ENCODE measurements around the gene SLC6A3.

Gene SLC6A3

GRCh38 chr5:1421521-1422341, 23.5 kb downstream of the SLC6A3 start:
- Histone ChIP-seq H3K27ac (ENCODE audit: insufficient read depth, low read depth, low read length, poor library complexity, severe bottlenecking) (no peak overlapping the region), H3K9me3 (ENCODE audit: control insufficient read depth, low read length) (no peaks in the 10 kb centered on the region), H3K4me1 (ENCODE audit: control insufficient read depth, insufficient read depth, low read length) (no peaks in the 10 kb centered on the region), H3K27me3 (ENCODE audit: control insufficient read depth, insufficient read depth, low read length, poor library complexity, severe bottlenecking) (no peaks in the 10 kb centered on the region), H3K4me3 (ENCODE audit: insufficient read depth, low read depth, low read length) (no peak overlapping the region), H3K36me3 (ENCODE audit: control insufficient read depth, insufficient read depth, low read length) (no peaks in the 10 kb centered on the region)
- 90 to 91% methylated on average over 29 of the region's 29 CpGs for WGBS, 2 experiments

- Histone ChIP-seq H3K27ac (ENCODE audit: insufficient read depth, low read depth, low read length, poor library complexity, severe bottlenecking) (no peak overlapping the region), H3K27me3 (ENCODE audit: control insufficient read depth, insufficient read depth, low read length, poor library complexity, severe bottlenecking) (no peaks in the 10 kb centered on the region), H3K4me3 (ENCODE audit: insufficient read depth, low read depth, low read length) (no peak overlapping the region), H3K9me3 (ENCODE audit: control insufficient read depth, low read length) (no peaks in the 10 kb centered on the region), H3K4me1 (ENCODE audit: control insufficient read depth, insufficient read depth, low read length) (no peaks in the 10 kb centered on the region), H3K36me3 (ENCODE audit: control insufficient read depth, insufficient read depth, low read length) (no peaks in the 10 kb centered on the region)
- WGBS, 2 experiments = 90% methylated on average over 23 of the region's 23 CpGs
Observed at GRCh38 chr5:1420211-1421195, 24.7 kb downstream of the SLC6A3 start.

GRCh38 chr5:1419476-1420210, 25.6 kb downstream of the SLC6A3 start:
- Histone ChIP-seq H3K27ac (ENCODE audit: insufficient read depth, low read depth, low read length, poor library complexity, severe bottlenecking) (no peak overlapping the region), H3K9me3 (ENCODE audit: control insufficient read depth, low read length) (no peaks in the 10 kb centered on the region), H3K27me3 (ENCODE audit: control insufficient read depth, insufficient read depth, low read length, poor library complexity, severe bottlenecking) (no peaks in the 10 kb centered on the region), H3K4me1 (ENCODE audit: control insufficient read depth, insufficient read depth, low read length) (no peaks in the 10 kb centered on the region), H3K36me3 (ENCODE audit: control insufficient read depth, insufficient read depth, low read length) (no peaks in the 10 kb centered on the region), H3K4me3 (ENCODE audit: insufficient read depth, low read depth, low read length) (no peak overlapping the region)
- 79 to 82% methylated on average over 11 of the region's 11 CpGs for WGBS, 2 experiments

- Histone ChIP-seq H3K4me1 (ENCODE audit: control insufficient read depth, insufficient read depth, low read length) (no peaks in the 10 kb centered on the region), H3K36me3 (ENCODE audit: control insufficient read depth, insufficient read depth, low read length) (no peaks in the 10 kb centered on the region), H3K27ac (ENCODE audit: insufficient read depth, low read depth, low read length, poor library complexity, severe bottlenecking) (no peak overlapping the region), H3K4me3 (ENCODE audit: insufficient read depth, low read depth, low read length) (no peak overlapping the region), H3K9me3 (ENCODE audit: control insufficient read depth, low read length) (no peaks in the 10 kb centered on the region), H3K27me3 (ENCODE audit: control insufficient read depth, insufficient read depth, low read length, poor library complexity, severe bottlenecking) (no peaks in the 10 kb centered on the region)
Observed at GRCh38 chr5:1418921-1419280, 26.3 kb downstream of the SLC6A3 start.

- no peak overlapping the region for H3K27ac ChIP-seq (ENCODE audit: insufficient read depth, low read depth, low read length, poor library complexity, severe bottlenecking)
- H3K36me3 ChIP-seq (ENCODE audit: control insufficient read depth, insufficient read depth, low read length) = no peaks in the 10 kb centered on the region
- no peaks in the 10 kb centered on the region for H3K9me3 ChIP-seq (ENCODE audit: control insufficient read depth, low read length)
- H3K4me3 ChIP-seq (ENCODE audit: insufficient read depth, low read depth, low read length) = no peak overlapping the region
- H3K4me1 ChIP-seq (ENCODE audit: control insufficient read depth, insufficient read depth, low read length) = no peaks in the 10 kb centered on the region
- no peaks in the 10 kb centered on the region for H3K27me3 ChIP-seq (ENCODE audit: control insufficient read depth, insufficient read depth, low read length, poor library complexity, severe bottlenecking)
- 84 to 89% methylated on average over 2 of the region's 2 CpGs for WGBS, 2 experiments
Observed at GRCh38 chr5:1418238-1418920, 26.9 kb downstream of the SLC6A3 start.

GRCh38 chr5:1417586-1418225, 27.5 kb downstream of the SLC6A3 start:
- H3K4me3 ChIP-seq (ENCODE audit: insufficient read depth, low read depth, low read length) = no peak overlapping the region
- WGBS, 2 experiments = 76 to 77% methylated on average over 6 of the region's 6 CpGs
- H3K36me3 ChIP-seq (ENCODE audit: control insufficient read depth, insufficient read depth, low read length) = no peaks in the 10 kb centered on the region

GRCh38 chr5:1416856-1417469, 28.3 kb downstream of the SLC6A3 start:
- Histone ChIP-seq H3K9me3 (ENCODE audit: control insufficient read depth, low read length) (no peaks in the 10 kb centered on the region), H3K36me3 (ENCODE audit: control insufficient read depth, insufficient read depth, low read length) (no peaks in the 10 kb centered on the region), H3K27me3 (ENCODE audit: control insufficient read depth, insufficient read depth, low read length, poor library complexity, severe bottlenecking) (no peaks in the 10 kb centered on the region), H3K4me3 (ENCODE audit: insufficient read depth, low read depth, low read length) (no peak overlapping the region), H3K4me1 (ENCODE audit: control insufficient read depth, insufficient read depth, low read length) (no peaks in the 10 kb centered on the region), H3K27ac (ENCODE audit: insufficient read depth, low read depth, low read length, poor library complexity, severe bottlenecking) (no peak overlapping the region)
- WGBS, 2 experiments = 90 to 91% methylated on average over 12 of the region's 12 CpGs

More at GRCh38 chr5:1417586-1418225, 27.5 kb downstream of the SLC6A3 start:
- Histone ChIP-seq H3K4me1 (ENCODE audit: control insufficient read depth, insufficient read depth, low read length) (no peaks in the 10 kb centered on the region), H3K27me3 (ENCODE audit: control insufficient read depth, insufficient read depth, low read length, poor library complexity, severe bottlenecking) (no peaks in the 10 kb centered on the region), H3K9me3 (ENCODE audit: control insufficient read depth, low read length) (no peaks in the 10 kb centered on the region), H3K27ac (ENCODE audit: insufficient read depth, low read depth, low read length, poor library complexity, severe bottlenecking) (no peak overlapping the region)

- no peak overlapping the region for H3K27ac ChIP-seq (ENCODE audit: insufficient read depth, low read depth, low read length, poor library complexity, severe bottlenecking)
- no peaks in the 10 kb centered on the region for H3K36me3 ChIP-seq (ENCODE audit: control insufficient read depth, insufficient read depth, low read length)
- H3K4me1 ChIP-seq (ENCODE audit: control insufficient read depth, insufficient read depth, low read length) = no peaks in the 10 kb centered on the region
- H3K9me3 ChIP-seq (ENCODE audit: control insufficient read depth, low read length) = no peaks in the 10 kb centered on the region
- H3K27me3 ChIP-seq (ENCODE audit: control insufficient read depth, insufficient read depth, low read length, poor library complexity, severe bottlenecking) = no peaks in the 10 kb centered on the region
- no peak overlapping the region for H3K4me3 ChIP-seq (ENCODE audit: insufficient read depth, low read depth, low read length)
- 89 to 90% methylated on average over 22 of the region's 22 CpGs for WGBS, 2 experiments
Observed at GRCh38 chr5:1415626-1416360, 29.4 kb downstream of the SLC6A3 start.

Measured in ectodermal cell (in vitro differentiated cells).